ENCODE measurements around the gene NPFFR1.
"Not testable (repeated sequence)": the region's sequence is repeated elsewhere in the genome, so short reads cannot be mapped to it uniquely, and the experiment has no call there.

Gene NPFFR1

DNA sequence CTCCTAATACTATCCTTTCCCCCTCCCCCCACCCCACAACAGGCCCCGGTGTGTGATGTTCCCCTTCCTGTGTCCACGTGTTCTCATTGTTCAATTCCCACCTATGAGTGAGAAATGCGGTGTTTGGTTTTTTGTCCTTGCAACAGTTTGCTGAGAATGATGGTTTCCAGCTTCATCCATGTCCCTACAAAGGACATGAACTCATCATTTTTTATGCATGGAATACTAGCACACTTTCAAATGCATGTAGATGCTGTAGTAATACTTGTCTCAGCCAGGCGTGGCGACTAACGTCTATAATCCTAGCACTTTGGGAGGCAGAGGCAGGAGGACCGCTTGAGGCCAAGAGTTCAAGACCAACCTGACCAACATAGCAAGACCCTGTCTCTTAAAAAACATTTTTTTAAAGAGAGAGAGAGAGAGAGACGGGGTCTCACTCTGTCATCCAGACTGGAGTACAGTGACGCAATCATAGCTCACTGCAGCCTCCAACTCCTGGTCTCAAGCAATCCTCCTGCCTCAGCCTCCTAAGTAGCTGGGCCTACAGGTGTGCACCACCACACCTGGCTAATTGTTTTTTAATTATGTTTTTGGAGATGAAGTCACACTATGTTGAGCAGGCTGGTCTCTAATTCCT lies 60.9 kb downstream of the NPFFR1 start:
- not testable (repeated sequence) for DNase-seq (ENCODE audit: low read depth in 2 of 2)

GRCh38 chr10:70222340-70222794 lies 61.4 kb downstream of the NPFFR1 start:
- DNase-seq (ENCODE audit: low read depth in 2 of 2), result no peak

DNA sequence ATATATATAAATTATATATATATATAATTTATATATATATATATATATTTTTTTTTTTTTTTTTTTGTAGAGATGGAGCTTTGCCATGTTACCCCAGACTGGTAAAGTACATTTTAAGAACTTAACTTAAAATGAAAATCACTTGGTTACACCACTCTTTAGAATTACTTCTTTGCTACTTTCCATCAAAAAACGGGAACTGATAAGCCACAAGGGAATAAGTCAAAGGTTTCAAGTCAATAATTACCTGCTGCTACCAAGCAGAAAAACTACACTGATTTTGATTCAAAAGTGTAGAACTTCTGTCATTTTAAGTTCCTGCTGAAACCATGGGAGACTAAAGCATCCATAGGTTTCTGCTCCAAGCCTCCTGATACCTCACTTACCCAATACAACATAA lies 62.8 kb downstream of the NPFFR1 start:
- no peak for DNase-seq (ENCODE audit: low read depth in 2 of 2)

- DNase-seq (ENCODE audit: low read depth in 2 of 2), result no peak
These were observed 70.9 kb downstream of the NPFFR1 start for GRCh38 chr10:70212879-70213278.

DNA sequence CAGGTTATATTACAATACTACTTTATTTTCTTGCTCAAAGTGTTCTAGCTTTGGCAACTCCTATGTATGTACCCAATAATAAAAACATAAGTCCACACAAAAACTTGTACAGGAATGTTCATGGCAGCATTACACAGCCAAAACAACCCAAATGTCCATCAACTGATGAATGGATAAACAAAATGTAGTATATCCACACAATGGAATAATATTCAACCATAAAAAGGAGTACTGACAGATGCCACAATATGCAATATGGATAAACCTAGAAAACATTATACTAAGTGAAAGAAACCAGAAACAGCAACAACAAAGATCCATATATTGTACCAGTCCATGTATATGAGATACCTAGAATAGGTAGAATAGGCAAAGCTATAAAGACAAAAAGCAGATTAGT lies 71.5 kb downstream of the NPFFR1 start:
- no peak for DNase-seq (ENCODE audit: low read depth in 2 of 2)

- no peak for DNase-seq (ENCODE audit: low read depth in 2 of 2)
These were observed 77.0 kb downstream of the NPFFR1 start for GRCh38 chr10:70206762-70207161.

DNA sequence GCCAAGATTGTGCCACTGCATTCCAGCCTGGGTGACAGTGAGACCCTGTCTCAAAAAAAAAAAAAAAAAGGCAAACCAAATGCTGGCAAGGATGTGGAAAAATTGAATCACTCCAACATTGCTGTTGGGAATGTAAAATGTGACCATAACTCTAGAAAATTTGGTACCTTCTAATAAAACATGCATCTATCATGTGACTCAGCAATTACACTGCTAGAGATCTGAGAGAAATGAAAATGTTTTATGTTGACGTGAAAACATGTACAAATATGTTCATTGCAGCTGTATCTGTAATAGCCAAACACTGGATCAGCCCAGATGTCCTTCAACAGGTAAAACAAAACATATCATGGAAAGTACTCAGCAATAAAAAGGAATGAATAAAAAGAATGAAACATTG lies 82.7 kb downstream of the NPFFR1 start:
- DNase-seq (ENCODE audit: low read depth in 2 of 2), result no peak

GRCh38 chr10:70198696-70199466 lies 84.9 kb downstream of the NPFFR1 start:
- DNase-seq (ENCODE audit: low read depth in 2 of 2), result no peak

All from fibroblast of skin of left biceps (primary cell).